AG09309 (cell line): ENCODE results near the gene BPIFB2.

Experiments used
- DNase-seq: peaks from one replicate; pipeline ENCODE4 v3.0.0-alpha.2; 2010; ENCODE audit warnings: low read depth
- H3K4me3 ChIP-seq: 2 replicates; pipeline ENCODE4 v1.5.1; 2011; ENCODE audit warnings: mild to moderate bottlenecking, low read depth, low read length, moderate library complexity; ENCODE audit not compliant: control insufficient read depth
- TF ChIP-seq, protein P1 (sequence below): IDR thresholded peaks from 2 replicates; pipeline ENCODE4 v1.5.1; 2011; ENCODE audit warnings: mild to moderate bottlenecking, low read depth, low read length, inconsistent platforms; ENCODE audit not compliant: insufficient read depth, control insufficient read depth; ENCODE audit errors: missing control alignments

Gene BPIFB2

DNA sequence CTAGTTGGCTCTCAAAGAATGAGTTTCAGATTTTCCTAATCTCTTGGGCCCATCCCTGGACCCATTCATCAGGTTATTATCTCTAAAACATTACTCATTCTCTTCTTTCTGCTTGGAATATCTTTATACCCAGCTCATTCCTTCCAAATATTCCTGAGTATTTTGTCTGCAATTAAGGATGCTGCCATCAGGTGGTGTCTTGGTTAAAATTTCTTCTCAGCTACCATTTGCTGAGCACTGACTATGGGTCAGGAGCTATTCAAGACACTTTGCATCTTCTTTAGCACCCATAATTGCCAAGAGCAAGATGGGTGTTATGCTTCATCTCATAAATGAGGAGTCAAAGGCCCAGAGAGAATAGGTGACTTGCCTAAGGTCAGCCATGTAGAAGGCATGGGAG is 11.7 kb upstream of the BPIFB2 start:
- H3K4me3 ChIP-seq = no peak overlapping the region
- DNase-seq = no peak
- TF ChIP-seq, protein P1, sequence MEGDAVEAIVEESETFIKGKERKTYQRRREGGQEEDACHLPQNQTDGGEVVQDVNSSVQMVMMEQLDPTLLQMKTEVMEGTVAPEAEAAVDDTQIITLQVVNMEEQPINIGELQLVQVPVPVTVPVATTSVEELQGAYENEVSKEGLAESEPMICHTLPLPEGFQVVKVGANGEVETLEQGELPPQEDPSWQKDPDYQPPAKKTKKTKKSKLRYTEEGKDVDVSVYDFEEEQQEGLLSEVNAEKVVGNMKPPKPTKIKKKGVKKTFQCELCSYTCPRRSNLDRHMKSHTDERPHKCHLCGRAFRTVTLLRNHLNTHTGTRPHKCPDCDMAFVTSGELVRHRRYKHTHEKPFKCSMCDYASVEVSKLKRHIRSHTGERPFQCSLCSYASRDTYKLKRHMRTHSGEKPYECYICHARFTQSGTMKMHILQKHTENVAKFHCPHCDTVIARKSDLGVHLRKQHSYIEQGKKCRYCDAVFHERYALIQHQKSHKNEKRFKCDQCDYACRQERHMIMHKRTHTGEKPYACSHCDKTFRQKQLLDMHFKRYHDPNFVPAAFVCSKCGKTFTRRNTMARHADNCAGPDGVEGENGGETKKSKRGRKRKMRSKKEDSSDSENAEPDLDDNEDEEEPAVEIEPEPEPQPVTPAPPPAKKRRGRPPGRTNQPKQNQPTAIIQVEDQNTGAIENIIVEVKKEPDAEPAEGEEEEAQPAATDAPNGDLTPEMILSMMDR = no peak

DNA sequence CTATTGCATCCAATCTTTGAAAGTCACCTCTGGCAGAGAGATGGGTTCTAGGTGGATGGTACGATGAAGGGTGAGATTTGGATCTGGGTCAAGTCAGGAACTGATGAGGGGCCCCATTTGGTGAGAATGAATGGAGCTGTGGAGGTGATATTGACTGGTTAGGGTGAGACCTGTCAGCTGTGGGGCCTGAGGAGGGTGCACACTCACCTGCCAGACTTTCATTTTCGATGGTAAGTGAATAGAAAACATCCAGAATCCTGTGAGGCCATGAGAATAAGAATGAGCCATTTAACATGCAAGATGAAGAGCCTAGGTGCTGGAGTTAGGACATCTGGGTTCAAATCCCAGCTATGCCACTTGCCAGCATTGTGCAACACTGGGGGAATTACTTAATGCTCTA is 10.1 kb upstream of the BPIFB2 start:
- no peak for DNase-seq
- TF ChIP-seq, protein P1 = no peak
- no peak overlapping the region for H3K4me3 ChIP-seq

DNA sequence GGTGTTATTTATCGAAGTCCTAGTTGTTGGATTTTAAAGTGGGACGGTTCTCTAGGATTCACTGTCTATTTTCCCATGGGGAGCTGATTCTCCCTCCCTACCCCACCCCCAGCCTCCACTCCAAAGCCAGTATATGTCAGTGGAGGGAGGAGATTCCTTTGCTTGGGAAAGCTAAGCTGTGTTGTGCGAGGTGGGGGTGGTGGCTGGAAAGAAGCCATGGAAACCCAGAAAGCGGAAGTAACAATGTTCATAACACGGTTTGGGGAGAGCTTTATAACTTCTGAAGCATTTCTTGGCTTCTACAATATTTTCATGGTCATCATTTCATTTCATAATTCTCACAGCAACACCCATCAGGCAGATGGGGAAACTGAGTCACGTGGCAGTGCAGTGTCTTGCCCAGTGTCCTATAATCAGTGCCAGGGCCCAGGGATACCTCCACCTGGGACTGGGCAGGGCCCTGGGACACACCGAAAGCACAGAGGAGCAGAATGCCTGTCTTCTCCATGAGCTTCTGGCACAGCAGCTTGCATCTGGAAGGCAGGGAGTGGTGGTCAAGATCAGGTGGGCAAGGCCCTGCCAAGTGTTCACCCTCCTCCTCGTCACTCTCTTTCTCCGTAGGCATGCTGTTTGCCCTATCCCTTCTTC is 7.8 kb upstream of the BPIFB2 start:
- DNase-seq = no peak
- TF ChIP-seq, protein P1 = no peak
- H3K4me3 ChIP-seq = no peak overlapping the region

DNA sequence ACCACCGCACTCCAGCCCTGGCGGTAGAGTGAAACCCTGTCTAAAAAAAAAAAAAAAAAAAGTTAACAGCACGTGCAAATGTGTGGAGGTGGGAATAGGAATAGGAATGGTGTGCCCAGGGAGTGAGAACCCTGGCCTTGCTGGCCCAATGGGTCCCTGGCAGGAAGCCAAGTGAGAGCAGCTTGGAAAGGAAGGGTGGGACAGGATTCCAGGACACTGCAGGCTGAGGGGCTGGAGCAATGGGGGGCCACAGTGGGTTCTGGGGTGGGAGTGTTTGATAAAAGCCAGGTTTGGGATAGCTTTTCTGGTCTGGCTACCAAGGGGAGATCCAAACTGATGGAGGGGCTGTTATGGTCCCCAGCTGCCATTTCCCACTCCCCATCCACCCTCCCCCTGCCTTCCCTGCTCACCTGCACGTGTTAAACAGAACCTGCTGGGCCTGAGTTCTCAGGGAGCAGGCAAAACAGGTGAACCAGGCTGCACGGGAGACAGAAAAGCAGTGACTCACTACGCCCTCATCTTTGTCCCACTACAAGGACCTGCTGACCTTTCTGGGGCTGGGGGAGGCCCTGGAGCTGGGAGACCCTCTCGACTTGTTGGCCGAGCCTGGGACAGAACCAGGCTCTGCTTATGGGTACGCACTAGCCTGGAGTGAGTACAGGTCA is 6.6 kb upstream of the BPIFB2 start:
- DNase-seq = no peak
- no peak overlapping the region for H3K4me3 ChIP-seq
- TF ChIP-seq, protein P1 = no peak

DNA sequence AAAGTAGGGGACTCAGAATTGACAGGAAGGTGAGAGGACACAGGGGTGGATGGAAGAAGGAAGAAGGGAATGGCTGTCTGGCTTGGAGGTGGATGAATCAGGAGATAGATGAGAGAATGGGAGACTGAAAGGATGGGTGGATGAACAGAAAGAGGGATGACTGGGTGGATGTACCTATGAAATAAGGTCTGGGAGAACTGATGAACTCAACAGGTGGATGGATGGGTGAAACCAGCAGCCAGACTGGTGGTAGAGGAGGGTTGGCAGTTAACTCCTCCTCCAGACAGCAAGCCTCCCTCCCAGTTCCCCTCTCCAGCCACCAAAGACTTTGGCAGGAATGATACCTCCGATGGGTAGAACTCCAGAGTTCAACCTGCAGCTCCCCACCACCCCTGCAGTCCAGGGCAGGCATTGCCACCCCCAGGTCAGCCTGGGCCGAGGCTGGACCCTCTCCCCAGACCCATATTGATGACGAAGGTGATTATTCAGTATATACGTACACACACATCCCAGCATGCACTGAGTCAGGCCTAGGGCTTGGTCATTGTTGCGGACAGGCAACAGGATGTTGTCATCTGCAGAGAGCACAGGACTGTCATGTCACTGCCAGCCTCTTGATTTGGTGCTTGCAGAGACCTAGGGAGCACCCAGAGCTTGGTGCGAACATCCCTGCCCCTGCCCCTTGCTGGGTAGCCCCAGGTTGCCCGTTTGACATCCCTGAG is 5.3 kb upstream of the BPIFB2 start:
- H3K4me3 ChIP-seq = no peak overlapping the region

DNA sequence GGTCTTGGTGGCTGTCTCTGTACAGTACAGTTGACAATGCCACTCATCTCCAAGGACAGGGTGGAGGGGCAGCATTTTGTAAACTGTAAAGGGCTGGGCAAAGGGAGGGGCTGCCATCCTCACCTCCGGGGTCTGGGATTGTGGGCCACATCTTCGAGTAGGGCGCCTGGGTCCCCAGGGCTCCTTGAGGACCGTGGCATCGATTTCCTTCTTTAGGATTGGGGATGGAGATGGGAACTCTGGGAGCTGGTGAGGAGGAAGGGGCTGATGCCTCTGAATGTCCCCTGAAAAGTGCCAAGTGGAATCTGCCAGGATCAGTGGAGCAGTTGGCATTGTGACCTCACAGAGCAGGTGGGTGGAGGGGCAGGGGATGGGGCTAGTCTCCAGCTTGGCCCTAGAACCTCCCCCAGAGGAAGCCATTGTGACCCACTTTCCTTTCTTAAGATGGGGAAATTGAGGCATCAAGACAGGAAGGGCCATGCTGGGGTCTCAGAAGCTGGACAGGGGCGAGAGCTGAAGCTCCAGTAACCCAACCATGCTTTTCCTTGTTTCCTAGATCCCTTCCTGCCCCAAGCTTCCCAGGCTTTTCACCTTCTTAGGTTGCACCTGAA is 3.3 kb upstream of the BPIFB2 start, which contains the start of gene SUN5:
TSS of gene SUN5 (minus strand) at position 293 of the 611 bp plus-strand sequence. CDS start at position 200, 93 bp downstream.
- no peak for DNase-seq
- TF ChIP-seq, protein P1 = no peak
- H3K4me3 ChIP-seq = no peak within 1 kb of the TSS

More for the DNA sequence above, 5.3 kb upstream of the BPIFB2 start:
- TF ChIP-seq, protein P1 = no peak
- DNase-seq = no peak
